ENCODE measurements around the gene VEGFA.

- TF ChIP-seq ZNF8 (CRISPR knock-in tag; IDR thresholded peaks at IDR 0.05) (no peak), ZC3H10 (CRISPR knock-in tag; IDR thresholded peaks at IDR 0.05) (no peak)
Measured at GRCh38 chr6:43746071-43746470, 23.9 kb upstream of the VEGFA start.

All from SK-N-SH treated with all-trans-retinoic acid at 6 μM for 48 hours (cell line).